GM19240 (cell line): ENCODE measurements around the gene HIVEP3.

ENCODE experiments used
- DNase-seq: peaks from one replicate; pipeline ENCODE4 v3.0.0; 2011; ENCODE audit warnings: low spot score; ENCODE audit not compliant: insufficient read length

HIVEP3 gene

GRCh38 chr1:41791667-41792484 lies 126.8 kb downstream of the HIVEP3 start:
- no peak for DNase-seq

GRCh38 chr1:41790351-41790750 lies 128.4 kb downstream of the HIVEP3 start:
- no peak for DNase-seq

GRCh38 chr1:41789661-41790330 lies 128.9 kb downstream of the HIVEP3 start:
- DNase-seq: no peak

GRCh38 chr1:41788427-41788826 lies 130.3 kb downstream of the HIVEP3 start:
- no peak for DNase-seq

- no peak for DNase-seq
These were observed 134.0 kb downstream of the HIVEP3 start for GRCh38 chr1:41784531-41785274.

- no peak for DNase-seq
These were observed 135.5 kb downstream of the HIVEP3 start for GRCh38 chr1:41783189-41783639.

GRCh38 chr1:41780916-41781315 lies 137.8 kb downstream of the HIVEP3 start:
- no peak for DNase-seq

GRCh38 chr1:41780322-41780721 lies 138.4 kb downstream of the HIVEP3 start:
- DNase-seq: no peak

GRCh38 chr1:41779360-41779759 lies 139.4 kb downstream of the HIVEP3 start:
- no peak for DNase-seq

GRCh38 chr1:41777695-41778094 lies 141.0 kb downstream of the HIVEP3 start:
- no peak for DNase-seq

- DNase-seq: no peak
These were observed 141.8 kb downstream of the HIVEP3 start for GRCh38 chr1:41776891-41777441.

GRCh38 chr1:41775956-41776585 lies 142.7 kb downstream of the HIVEP3 start:
- DNase-seq: no peak

GRCh38 chr1:41774471-41774990 lies 144.2 kb downstream of the HIVEP3 start:
- DNase-seq: no peak

- DNase-seq: no peak
These were observed 144.9 kb downstream of the HIVEP3 start for GRCh38 chr1:41773842-41774241.

- DNase-seq: no peak
These were observed 145.6 kb downstream of the HIVEP3 start for GRCh38 chr1:41773144-41773591.

- DNase-seq: no peak
These were observed 149.7 kb downstream of the HIVEP3 start for GRCh38 chr1:41769068-41769467.

- no peak for DNase-seq
These were observed 150.1 kb downstream of the HIVEP3 start for GRCh38 chr1:41768583-41768982.

- no peak for DNase-seq
These were observed 150.9 kb downstream of the HIVEP3 start for GRCh38 chr1:41767534-41768525.

- DNase-seq: no peak
These were observed 152.2 kb downstream of the HIVEP3 start for GRCh38 chr1:41766546-41766945.

GRCh38 chr1:41766041-41766440 lies 152.7 kb downstream of the HIVEP3 start:
- no peak for DNase-seq
